Fibroblast of lung (primary cell): Measurements from ENCODE around the gene ROBO1. TPM values are rescaled to one million over a fixed set of nuclear protein-coding genes. Genes with fewer than 3 reads are reported as not detected.

Experiments
- DNase-seq, 2 donors: peaks; one replicate each; pipeline versions ENCODE4 v3.0.0 to v3.0.0-alpha.2; 2010; ENCODE audit warnings: low read depth in 2 of 2
- H2AFZ ChIP-seq: 2 replicates; pipeline ENCODE4 v1.5.1; 2012; ENCODE audit warnings: low read length, control low read depth, inconsistent platforms
- H3K27ac ChIP-seq: 2 replicates; pipeline ENCODE4 v1.5.1; 2011; ENCODE audit warnings: low read length, control low read depth; ENCODE audit not compliant: insufficient read depth
- H3K27me3 ChIP-seq: 2 replicates; pipeline ENCODE4 v1.5.1; 2011; ENCODE audit warnings: mild to moderate bottlenecking, low read length; ENCODE audit not compliant: control insufficient read depth, insufficient read depth
- H3K36me3 ChIP-seq: 2 replicates; pipeline ENCODE4 v1.5.1; 2011; ENCODE audit warnings: low read length; ENCODE audit not compliant: control insufficient read depth, insufficient read depth
- H3K4me1 ChIP-seq: 2 replicates; pipeline ENCODE4 v1.5.1; 2011; ENCODE audit warnings: low read length; ENCODE audit not compliant: control insufficient read depth, insufficient read depth; ENCODE audit errors: extremely low read depth
- H3K4me2 ChIP-seq: 2 replicates; pipeline ENCODE4 v1.5.1; 2011; ENCODE audit warnings: low read length, control low read depth; ENCODE audit not compliant: insufficient read depth; ENCODE audit errors: extremely low read depth
- H3K4me3 ChIP-seq, 4 experiments: fragments of 200-600 bp in 1 of 4; sonication (generic) in 1 of 4; replicated peaks in 1 of 4; 2 replicates each; pipeline ENCODE4 v1.5.1; 2011 to 2016; ENCODE audit warnings: low read length in 4 of 4, low read depth in 3 of 4, mild to moderate bottlenecking in 3 of 4, control low read depth in 2 of 4, inconsistent platforms in 1 of 4, mixed read lengths in 1 of 4; ENCODE audit not compliant: insufficient read depth in 1 of 4; ENCODE audit errors: control extremely low read depth in 1 of 4
- H3K79me2 ChIP-seq: 2 replicates; pipeline ENCODE4 v1.5.1; 2012; ENCODE audit warnings: mild to moderate bottlenecking, low read length, inconsistent platforms; ENCODE audit not compliant: control insufficient read depth, insufficient read depth
- H3K9ac ChIP-seq: 2 replicates; pipeline ENCODE4 v1.5.1; 2011; ENCODE audit warnings: mild to moderate bottlenecking, low read length, control low read depth; ENCODE audit not compliant: insufficient read depth
- H3K9me3 ChIP-seq: 2 replicates; pipeline ENCODE4 v1.5.1; 2012; ENCODE audit warnings: low read depth, low read length; ENCODE audit not compliant: control insufficient read depth, insufficient read depth
- H4K20me1 ChIP-seq: 2 replicates; pipeline ENCODE4 v1.5.1; 2011; ENCODE audit warnings: low read length; ENCODE audit not compliant: control insufficient read depth, insufficient read depth; ENCODE audit errors: extremely low read depth
- EZH2 ChIP-seq: IDR thresholded peaks from 2 replicates; pipeline ENCODE4 v1.5.1; 2012; ENCODE audit warnings: low read length, control low read depth, mild to moderate bottlenecking; ENCODE audit errors: missing control alignments
- polyA plus RNA-seq, 2 donors: library from polyadenylated mRNA; depleted of rRNA in 1 of 2; stranded (reverse) in 1 of 2; unstranded in 1 of 2; fragments of >200 nt; gene quantifications; 2 replicates each; pipeline ENCODE4 v1.2.1, GENCODE V29; 2011 to 2012; ENCODE audit warnings: missing spikeins in 1 of 2
- total RNA-seq: library from RNA; depleted of rRNA; stranded (reverse); fragments of >200 nt; gene quantifications from 2 replicates; pipeline ENCODE4 v1.2.1, GENCODE V29; 2014
- TF ChIP-seq, protein P1 (sequence below), 2 donors: IDR thresholded peaks in 1 of 2; conservative IDR thresholded peaks in 1 of 2; 1 replicate in 1 of 2; 2 replicates in 1 of 2; pipeline ENCODE4 v1.5.1; 2011 to 2012; ENCODE audit warnings: low read length in 2 of 2, control low read depth in 1 of 2, inconsistent platforms in 1 of 2, low read depth in 1 of 2, mild to moderate bottlenecking in 1 of 2

ROBO1 gene
- total and polyA plus RNA-seq, 2 donors (not counting 1 experiment from before 2014, with no cell fraction given), result 53.8 to 104 TPM

DNA sequence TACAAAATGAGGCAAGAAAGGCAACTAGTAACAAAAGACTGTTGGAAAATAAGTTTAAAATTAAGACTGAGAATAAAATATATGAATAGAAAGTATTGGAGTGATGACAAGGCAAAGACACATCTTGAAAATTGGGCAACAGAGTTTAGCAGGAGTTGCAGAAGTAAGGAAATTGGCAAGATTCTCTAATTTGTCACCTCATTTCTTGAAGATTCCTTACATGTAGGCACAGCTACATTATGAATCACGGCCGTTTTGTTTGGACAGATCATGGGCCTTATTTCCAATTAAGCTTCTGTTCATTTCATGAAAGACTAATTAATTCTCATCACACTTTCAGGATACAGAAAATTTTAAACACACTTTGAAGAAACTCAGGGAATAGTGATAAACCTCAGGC, 170.1 kb downstream of the ROBO1 start:
- Histone ChIP-seq H3K9ac (no peak overlapping the region), H4K20me1 (no peaks in the 10 kb centered on the region), H3K9me3 (no peaks in the 10 kb centered on the region), H3K4me2 (no peak overlapping the region), H3K79me2 (no peaks in the 10 kb centered on the region), H3K36me3 (no peaks in the 10 kb centered on the region), H3K4me3 (no peak overlapping the region), H3K27me3 (no peaks in the 10 kb centered on the region), H3K4me1 (no peaks in the 10 kb centered on the region), H3K27ac (no peak overlapping the region), H2AFZ (no peak overlapping the region)
- TF ChIP-seq EZH2, result no peak
- peak in 1 of 2 donors; percentile 24 for DNase-seq

DNA sequence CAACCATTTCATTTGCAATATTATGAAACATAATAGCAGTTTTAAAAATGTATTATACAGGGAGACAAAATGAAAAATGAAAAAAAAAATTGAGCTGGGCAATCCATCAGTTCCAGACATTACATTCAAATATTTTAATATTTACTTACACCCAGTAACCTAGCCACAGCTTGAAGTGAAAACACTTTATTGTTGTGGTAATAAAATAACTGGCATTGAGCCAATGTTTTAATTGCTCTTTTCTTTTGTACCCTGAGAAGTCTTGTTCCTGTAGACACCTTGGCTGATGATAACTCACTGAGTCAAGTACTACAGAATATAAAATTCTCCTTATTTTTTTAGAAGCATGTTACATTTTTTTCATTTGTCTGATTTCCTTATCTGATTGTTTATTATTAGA, 180.6 kb downstream of the ROBO1 start:
- DNase-seq, result no peak
- TF ChIP-seq, protein P1, sequence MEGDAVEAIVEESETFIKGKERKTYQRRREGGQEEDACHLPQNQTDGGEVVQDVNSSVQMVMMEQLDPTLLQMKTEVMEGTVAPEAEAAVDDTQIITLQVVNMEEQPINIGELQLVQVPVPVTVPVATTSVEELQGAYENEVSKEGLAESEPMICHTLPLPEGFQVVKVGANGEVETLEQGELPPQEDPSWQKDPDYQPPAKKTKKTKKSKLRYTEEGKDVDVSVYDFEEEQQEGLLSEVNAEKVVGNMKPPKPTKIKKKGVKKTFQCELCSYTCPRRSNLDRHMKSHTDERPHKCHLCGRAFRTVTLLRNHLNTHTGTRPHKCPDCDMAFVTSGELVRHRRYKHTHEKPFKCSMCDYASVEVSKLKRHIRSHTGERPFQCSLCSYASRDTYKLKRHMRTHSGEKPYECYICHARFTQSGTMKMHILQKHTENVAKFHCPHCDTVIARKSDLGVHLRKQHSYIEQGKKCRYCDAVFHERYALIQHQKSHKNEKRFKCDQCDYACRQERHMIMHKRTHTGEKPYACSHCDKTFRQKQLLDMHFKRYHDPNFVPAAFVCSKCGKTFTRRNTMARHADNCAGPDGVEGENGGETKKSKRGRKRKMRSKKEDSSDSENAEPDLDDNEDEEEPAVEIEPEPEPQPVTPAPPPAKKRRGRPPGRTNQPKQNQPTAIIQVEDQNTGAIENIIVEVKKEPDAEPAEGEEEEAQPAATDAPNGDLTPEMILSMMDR (conservative IDR thresholded peaks at IDR 0.05 in 1 of 2, IDR thresholded peaks at IDR 0.05 in 1 of 2; ENCODE audit: low read depth in 1 of 2, low read length in 2 of 2), result no peak
- TF ChIP-seq EZH2, result no peak
- Histone ChIP-seq H3K36me3 (no peaks in the 10 kb centered on the region), H3K9me3 (no peaks in the 10 kb centered on the region), H3K27ac (no peak overlapping the region), H3K9ac (no peak overlapping the region), H4K20me1 (no peaks in the 10 kb centered on the region), H2AFZ (no peak overlapping the region), H3K4me2 (no peak overlapping the region), H3K4me1 (no peaks in the 10 kb centered on the region), H3K27me3 (no peaks in the 10 kb centered on the region), H3K4me3 (no peak overlapping the region), H3K79me2 (no peaks in the 10 kb centered on the region)

DNA sequence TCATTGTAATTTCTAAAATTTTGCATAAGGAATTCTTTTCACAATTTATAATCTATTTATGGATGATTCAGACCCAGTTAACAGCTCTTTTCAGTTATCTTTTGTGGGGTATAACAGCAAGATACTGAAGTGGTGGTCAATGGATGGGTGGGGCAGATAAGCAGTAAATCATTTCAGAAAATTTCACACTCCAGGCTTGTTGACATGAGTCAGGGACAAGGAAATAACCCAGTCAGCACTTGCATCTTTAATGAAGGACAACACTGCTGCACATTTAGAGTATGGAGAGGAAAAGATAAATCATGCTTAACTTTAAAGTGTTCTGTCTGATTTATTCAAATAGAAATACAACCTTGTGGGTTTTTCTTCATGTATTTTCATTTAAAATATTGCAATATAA, 181.6 kb downstream of the ROBO1 start:
- Histone ChIP-seq H3K27me3 (no peaks in the 10 kb centered on the region), H3K9me3 (no peaks in the 10 kb centered on the region), H3K36me3 (no peaks in the 10 kb centered on the region), H3K4me3 (no peak overlapping the region), H3K9ac (no peak overlapping the region), H3K79me2 (no peaks in the 10 kb centered on the region), H2AFZ (no peak overlapping the region), H3K4me2 (no peak overlapping the region), H3K4me1 (no peaks in the 10 kb centered on the region), H3K27ac (no peak overlapping the region), H4K20me1 (no peaks in the 10 kb centered on the region)
- TF ChIP-seq, protein P1 (conservative IDR thresholded peaks at IDR 0.05 in 1 of 2, IDR thresholded peaks at IDR 0.05 in 1 of 2; ENCODE audit: low read depth in 1 of 2, low read length in 2 of 2), result no peak
- TF ChIP-seq EZH2, result no peak
- DNase-seq, result no peak
